ENCODE results near the gene LRWD1. TPM values are rescaled to one million over a fixed set of nuclear protein-coding genes. Genes with fewer than 3 reads are reported as not detected.
"Not testable (repeated sequence)": the region's sequence is repeated elsewhere in the genome, so short reads cannot be mapped to it uniquely, and the experiment has no call there.

LRWD1 gene
- total RNA-seq, 4 donors from 2014 or later, result 11.4 to 23.5 (median 16.4) TPM

GRCh38 chr7:102511860-102512522, 47.2 kb downstream of the LRWD1 start:
- intact Hi-C loops (cut with DNase I); H3K27me3 ChIP-seq; H3K27ac ChIP-seq; DNase-seq; H3K36me3 ChIP-seq; H3K4me1 ChIP-seq; H3K4me3 ChIP-seq (replicated peaks in 1 of 3); H3K9me3 ChIP-seq: not testable (repeated sequence)
- no CpG with 5 or more reads among the region's 30 CpGs for WGBS, 2 donors

GRCh38 chr7:102512642-102513221, 47.9 kb downstream of the LRWD1 start:
- H3K36me3 ChIP-seq; H3K27me3 ChIP-seq; H3K4me3 ChIP-seq (replicated peaks in 1 of 3); intact Hi-C loops (cut with DNase I); H3K9me3 ChIP-seq; H3K4me1 ChIP-seq: not testable (repeated sequence)
- DNase-seq, result peak; percentile 9 to 64
- WGBS, 2 donors, result 3 to 12% methylated on average over 2 to 5 of the region's 5 CpGs
- peak overlapping the region; percentile 29 to 67 (median 65) for H3K27ac ChIP-seq

- H3K4me1 ChIP-seq; intact Hi-C loops (cut with DNase I); H3K4me3 ChIP-seq (replicated peaks in 1 of 3); DNase-seq; H3K9me3 ChIP-seq; H3K27me3 ChIP-seq; H3K36me3 ChIP-seq; H3K27ac ChIP-seq: not testable (repeated sequence)
- no CpG with 5 or more reads among the region's 15 CpGs for WGBS, 2 donors
Measured at GRCh38 chr7:102514881-102515721, 50.3 kb downstream of the LRWD1 start.

- DNase-seq; intact Hi-C loops (cut with DNase I); H3K36me3 ChIP-seq; H3K9me3 ChIP-seq; H3K4me1 ChIP-seq; H3K27ac ChIP-seq; H3K27me3 ChIP-seq; H3K4me3 ChIP-seq (replicated peaks in 1 of 3): not testable (repeated sequence)
- WGBS, 2 donors, result no CpG with 5 or more reads among the region's 3 CpGs
Measured at GRCh38 chr7:102515889-102516288, 51.1 kb downstream of the LRWD1 start.

GRCh38 chr7:102516951-102517350, 52.2 kb downstream of the LRWD1 start:
- H3K4me3 ChIP-seq (replicated peaks in 1 of 3); intact Hi-C loops (cut with DNase I); H3K4me1 ChIP-seq; H3K36me3 ChIP-seq; DNase-seq; H3K27ac ChIP-seq; H3K9me3 ChIP-seq; H3K27me3 ChIP-seq: not testable (repeated sequence)
- WGBS, 2 donors, result no CpG with 5 or more reads among the region's 10 CpGs

- H3K9me3 ChIP-seq; H3K27me3 ChIP-seq; H3K36me3 ChIP-seq; H3K27ac ChIP-seq; H3K4me1 ChIP-seq; intact Hi-C loops (cut with DNase I); H3K4me3 ChIP-seq (replicated peaks in 1 of 3): not testable (repeated sequence)
- no CpG with 5 or more reads among the region's 61 CpGs for WGBS, 2 donors
- DNase-seq, result peak in 1 of 2 donors; percentile 1
Measured at GRCh38 chr7:102517550-102518147, 52.9 kb downstream of the LRWD1 start, which contains the start of gene RASA4B. RASA4B (minus strand) TSS chr7:102517777; CDS start chr7:102517710, 67 bp downstream.

- DNase-seq, result not testable (repeated sequence)
Measured at GRCh38 chr7:102520797-102521196, 56.0 kb downstream of the LRWD1 start.

More at GRCh38 chr7:102520797-102521196, 56.0 kb downstream of the LRWD1 start:
- H3K4me1 ChIP-seq; H3K36me3 ChIP-seq; H3K27ac ChIP-seq; intact Hi-C loops (cut with DNase I); H3K27me3 ChIP-seq; H3K9me3 ChIP-seq; H3K4me3 ChIP-seq (replicated peaks in 1 of 3): not testable (repeated sequence)
- WGBS, 2 donors, result 90% methylated on average over 4 of the region's 5 CpGs; no CpG with 5 or more reads in 1 of the 2 donors

Small RNA genes lying within 50 kb of the gene (microRNA-seq; reads per million reads assigned to microRNA genes)
- gene MIR4467, result not detected
- 5.9 reads per million, percentile 13 among the genes with 10 or more reads in this experiment for gene MIR5090

Other genes with a start within 250 kb of the LRWD1 start
- gene SH2B2, start 178.1 kb upstream of the LRWD1 start, total RNA-seq, result 10 to 100 TPM in 3 of 4 donors, 1 to 10 TPM in 1; 7.7 to 19.3 (median 14.6) TPM
- gene SPDYE6, start 108.5 kb upstream of the LRWD1 start, total RNA-seq, result not detected
- 10 to 100 TPM; 31.8 to 43.7 (median 37.7) TPM for gene PRKRIP1, start 68.6 kb upstream of the LRWD1 start, total RNA-seq
- gene ORAI2, start 31.4 kb upstream of the LRWD1 start, total RNA-seq, result 100 to 1,000 TPM in 2 of 4 donors, 10 to 100 TPM in 2; 41.8 to 133 (median 81.4) TPM
- gene ALKBH4, start 121 bp upstream of the LRWD1 start, total RNA-seq, result 10 to 100 TPM; 16.9 to 42.2 (median 28.6) TPM
- gene POLR2J, start 13.9 kb downstream of the LRWD1 start, total RNA-seq, result 10 to 100 TPM in 3 of 4 donors, 1 to 10 TPM in 1; 6.9 to 31.5 (median 20.8) TPM
- gene RASA4B, start 52.8 kb downstream of the LRWD1 start, total RNA-seq, result 10 to 100 TPM in 1 of 4 donors, 1 to 10 TPM in 2, under 1 TPM in 1; 0.98 to 14.6 (median 6.4) TPM
- 10 to 100 TPM in 2 of 4 donors, 1 to 10 TPM in 2; 2.7 to 19.5 (median 13.2) TPM for gene UPK3BL2, start 78.7 kb downstream of the LRWD1 start, total RNA-seq
- gene SPDYE2, start 86.2 kb downstream of the LRWD1 start, total RNA-seq, result under 1 TPM in 1 of 4 donors, not detected in 3; 0.45 TPM
- gene POLR2J3, start 107.6 kb downstream of the LRWD1 start, total RNA-seq, result 10 to 100 TPM; 26.2 to 66.7 (median 31.9) TPM
- 10 to 100 TPM; 11.9 to 47.8 (median 28.7) TPM for gene RASA4, start 151.8 kb downstream of the LRWD1 start, total RNA-seq
- gene UPK3BL1, start 177.8 kb downstream of the LRWD1 start, total RNA-seq, result 10 to 100 TPM; 14.2 to 57.6 (median 44.9) TPM
- not detected for gene SPDYE2B, start 185.3 kb downstream of the LRWD1 start, total RNA-seq
- 10 to 100 TPM in 1 of 4 donors, 1 to 10 TPM in 3; 2.0 to 10.3 (median 3.0) TPM for gene POLR2J2, start 206.7 kb downstream of the LRWD1 start, total RNA-seq

Measured in thyroid gland (tissue), 4 donors.